ENCODE results near the gene ZEB2.

The ZEB2 gene

DNA sequence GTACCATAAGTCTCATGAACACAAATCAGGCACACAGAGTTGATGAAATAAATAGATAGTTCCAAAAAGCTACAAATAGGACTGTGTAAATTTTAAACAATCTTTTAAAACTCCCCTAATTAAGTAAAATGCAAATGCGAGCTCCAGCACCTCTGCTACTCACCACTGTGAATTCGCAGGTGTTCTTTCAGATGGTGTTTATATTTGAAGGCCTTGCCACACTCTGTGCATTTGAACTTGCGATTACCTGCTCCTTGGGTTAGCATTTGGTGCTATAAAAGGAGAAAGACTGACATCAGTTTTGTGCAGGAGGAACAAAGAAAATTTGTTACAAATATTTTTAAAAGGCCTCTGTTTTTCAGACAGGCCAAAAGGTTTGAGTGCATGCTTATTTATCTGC lies 118.9 kb downstream of the ZEB2 start:
- no peaks in the 10 kb centered on the region for H4K20me1 ChIP-seq (ENCODE audit: insufficient read depth, low read length, poor library complexity, severe bottlenecking)
- H3K79me2 ChIP-seq (ENCODE audit: insufficient read depth, low read length) = no peaks in the 10 kb centered on the region
- no peaks in the 10 kb centered on the region for H3K9me3 ChIP-seq (ENCODE audit: insufficient read depth, low read depth, low read length)
- peaks cover 53% of the 10 kb centered on the region for H3K36me3 ChIP-seq (ENCODE audit: insufficient read depth, low read length)
- H3K9ac ChIP-seq (ENCODE audit: low read depth, low read length, poor library complexity, severe bottlenecking) = no peak overlapping the region
- H2AFZ ChIP-seq (ENCODE audit: low read length) = no peak overlapping the region
- no peak overlapping the region for H3K4me2 ChIP-seq (ENCODE audit: low read depth, low read length, poor library complexity, severe bottlenecking)
- peaks cover 7% of the 10 kb centered on the region for H3K4me1 ChIP-seq (ENCODE audit: insufficient read depth, low read length, poor library complexity, severe bottlenecking)
- H3F3A ChIP-seq (ENCODE audit: low read depth) = no peaks in the 10 kb centered on the region
- no peaks in the 10 kb centered on the region for H3K27me3 ChIP-seq (ENCODE audit: insufficient read depth, low read length, poor library complexity, severe bottlenecking)
- no peak overlapping the region for H3K4me3 ChIP-seq (ENCODE audit: low read length, poor library complexity, severe bottlenecking)
- H3K9me2 ChIP-seq (replicated peaks; ENCODE audit: low read depth, low read length) = no peaks in the 10 kb centered on the region
- TF ChIP-seq CTCF (conservative IDR thresholded peaks at IDR 0.05; ENCODE audit: low read length) (no peak), EZH2phosphoT487 (IDR thresholded peaks at IDR 0.05; ENCODE audit: borderline replicate concordance) (no peak)

DNA sequence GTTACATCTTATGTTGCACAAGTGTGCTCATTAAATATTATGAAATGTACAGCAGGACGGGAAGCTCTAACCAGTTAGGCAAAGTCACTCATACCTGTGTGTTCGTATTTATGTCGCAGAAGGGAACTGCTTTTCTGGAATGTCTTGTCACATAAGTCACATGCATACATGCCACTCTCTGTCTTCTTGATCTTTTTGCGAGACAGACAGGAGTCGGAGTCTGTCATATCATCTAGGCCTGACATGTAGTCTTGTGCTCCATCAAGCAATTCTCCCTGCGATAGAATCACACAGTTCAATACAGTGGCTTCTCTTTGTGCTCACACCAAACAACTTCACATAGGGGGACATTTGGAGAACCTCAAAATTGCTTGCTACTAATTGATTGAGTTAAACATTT lies 123.6 kb downstream of the ZEB2 start:
- Histone ChIP-seq H2AFZ (ENCODE audit: low read length) (no peak overlapping the region), H3K4me3 (ENCODE audit: low read length, poor library complexity, severe bottlenecking) (no peak overlapping the region), H3K9ac (ENCODE audit: low read depth, low read length, poor library complexity, severe bottlenecking) (no peak overlapping the region), H3K27me3 (ENCODE audit: insufficient read depth, low read length, poor library complexity, severe bottlenecking) (no peaks in the 10 kb centered on the region), H3K9me2 (replicated peaks; ENCODE audit: low read depth, low read length) (no peaks in the 10 kb centered on the region), H3K9me3 (ENCODE audit: insufficient read depth, low read depth, low read length) (no peaks in the 10 kb centered on the region), H3K36me3 (ENCODE audit: insufficient read depth, low read length) (peaks cover 65% of the 10 kb centered on the region), H3K79me2 (ENCODE audit: insufficient read depth, low read length) (no peaks in the 10 kb centered on the region), H4K20me1 (ENCODE audit: insufficient read depth, low read length, poor library complexity, severe bottlenecking) (no peaks in the 10 kb centered on the region), H3F3A (ENCODE audit: low read depth) (no peaks in the 10 kb centered on the region), H3K4me1 (ENCODE audit: insufficient read depth, low read length, poor library complexity, severe bottlenecking) (no peaks in the 10 kb centered on the region), H3K4me2 (ENCODE audit: low read depth, low read length, poor library complexity, severe bottlenecking) (no peak overlapping the region)
- TF ChIP-seq EZH2phosphoT487 (IDR thresholded peaks at IDR 0.05; ENCODE audit: borderline replicate concordance) (no peak), CTCF (conservative IDR thresholded peaks at IDR 0.05; ENCODE audit: low read length) (no peak)

GRCh38 chr2:144390424-144391020 lies 129.4 kb downstream of the ZEB2 start:
- H2AFZ ChIP-seq (ENCODE audit: low read length) = no peak overlapping the region
- H4K20me1 ChIP-seq (ENCODE audit: insufficient read depth, low read length, poor library complexity, severe bottlenecking) = no peaks in the 10 kb centered on the region
- H3K9ac ChIP-seq (ENCODE audit: low read depth, low read length, poor library complexity, severe bottlenecking) = no peak overlapping the region
- no peaks in the 10 kb centered on the region for H3K4me1 ChIP-seq (ENCODE audit: insufficient read depth, low read length, poor library complexity, severe bottlenecking)
- no peak overlapping the region for H3K4me2 ChIP-seq (ENCODE audit: low read depth, low read length, poor library complexity, severe bottlenecking)
- no peaks in the 10 kb centered on the region for H3K27me3 ChIP-seq (ENCODE audit: insufficient read depth, low read length, poor library complexity, severe bottlenecking)
- H3F3A ChIP-seq (ENCODE audit: low read depth) = no peaks in the 10 kb centered on the region
- peaks cover 31% of the 10 kb centered on the region for H3K36me3 ChIP-seq (ENCODE audit: insufficient read depth, low read length)
- no peaks in the 10 kb centered on the region for H3K79me2 ChIP-seq (ENCODE audit: insufficient read depth, low read length)
- H3K4me3 ChIP-seq (ENCODE audit: low read length, poor library complexity, severe bottlenecking) = no peak overlapping the region
- H3K9me3 ChIP-seq (ENCODE audit: insufficient read depth, low read depth, low read length) = no peaks in the 10 kb centered on the region
- no peak for TF ChIP-seq EZH2phosphoT487 (IDR thresholded peaks at IDR 0.05; ENCODE audit: borderline replicate concordance)
- no peak for TF ChIP-seq CTCF (conservative IDR thresholded peaks at IDR 0.05; ENCODE audit: low read length)
- H3K9me2 ChIP-seq (replicated peaks; ENCODE audit: low read depth, low read length) = no peaks in the 10 kb centered on the region

Measured in Loucy (cell line).